ENCODE data around the gene MAFG. TPM values are rescaled to one million over a fixed set of nuclear protein-coding genes. Genes with fewer than 3 reads are reported as not detected.
"Not testable (repeated sequence)": the region's sequence is repeated elsewhere in the genome, so short reads cannot be mapped to it uniquely, and the experiment has no call there.

MAFG gene
- total and polyA plus RNA-seq, 2 experiments from 2014 or later: 21.3 to 28.5 TPM

DNA sequence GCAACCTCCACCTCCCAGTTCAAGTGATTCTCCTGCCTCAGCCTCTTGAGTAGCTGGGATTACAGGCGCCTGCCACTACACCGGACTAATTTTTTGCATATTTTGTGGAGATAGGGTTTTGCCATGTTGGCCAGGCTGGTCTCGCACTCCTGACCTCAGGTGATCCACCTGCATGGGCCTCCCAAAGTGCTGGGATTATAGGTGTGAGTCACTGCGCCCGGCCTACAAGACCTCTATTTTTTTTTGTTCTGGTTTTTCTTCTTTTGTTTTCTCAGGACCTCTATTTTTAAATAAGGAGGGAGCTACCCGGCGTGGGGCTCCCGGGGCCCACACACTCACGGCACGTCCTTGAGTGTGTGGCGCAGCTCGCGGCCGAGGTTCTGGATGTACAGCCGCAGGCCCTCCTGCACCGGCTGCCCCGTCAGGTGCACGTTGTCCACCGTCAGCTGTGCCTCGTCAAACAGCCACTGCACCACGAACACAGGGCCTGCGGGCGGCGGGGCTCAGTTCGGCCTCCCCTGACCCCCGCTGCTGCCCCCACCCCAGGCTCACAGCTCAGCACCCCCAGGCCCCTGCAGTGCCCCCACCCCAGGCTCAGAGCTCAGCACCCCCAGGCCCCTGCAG is 27.6 kb upstream of the MAFG start:
- Histone ChIP-seq H3K4me1 (ENCODE audit: insufficient read depth) (peaks cover 7% of the 10 kb centered on the region), H3K36me3 (replicated peaks; ENCODE audit: insufficient read depth, low read depth) (no peaks in the 10 kb centered on the region), H3K27ac (no peak overlapping the region), H3K4me3 (no peak overlapping the region), H2AFZ (no peak overlapping the region), H3K9me2 (replicated peaks; ENCODE audit: insufficient read depth) (no peaks in the 10 kb centered on the region), H3K79me2 (no peaks in the 10 kb centered on the region), H4K20me1 (ENCODE audit: insufficient read depth, poor library complexity, severe bottlenecking) (no peaks in the 10 kb centered on the region), H3K27me3 (peaks cover 24% of the 10 kb centered on the region), H3K9me3 (ENCODE audit: low read depth) (no peaks in the 10 kb centered on the region), H3K4me2 (no peak overlapping the region)
- DNase-seq (ENCODE audit: low spot score): no peak
- TF ChIP-seq EZH2 (IDR thresholded peaks at IDR 0.05; ENCODE audit: borderline replicate concordance) (no peak), EZH2phosphoT487 (IDR thresholded peaks at IDR 0.05; ENCODE audit: low read depth, severe bottlenecking, unreplicated experiment) (no peak)
- TF ChIP-seq, protein P1, sequence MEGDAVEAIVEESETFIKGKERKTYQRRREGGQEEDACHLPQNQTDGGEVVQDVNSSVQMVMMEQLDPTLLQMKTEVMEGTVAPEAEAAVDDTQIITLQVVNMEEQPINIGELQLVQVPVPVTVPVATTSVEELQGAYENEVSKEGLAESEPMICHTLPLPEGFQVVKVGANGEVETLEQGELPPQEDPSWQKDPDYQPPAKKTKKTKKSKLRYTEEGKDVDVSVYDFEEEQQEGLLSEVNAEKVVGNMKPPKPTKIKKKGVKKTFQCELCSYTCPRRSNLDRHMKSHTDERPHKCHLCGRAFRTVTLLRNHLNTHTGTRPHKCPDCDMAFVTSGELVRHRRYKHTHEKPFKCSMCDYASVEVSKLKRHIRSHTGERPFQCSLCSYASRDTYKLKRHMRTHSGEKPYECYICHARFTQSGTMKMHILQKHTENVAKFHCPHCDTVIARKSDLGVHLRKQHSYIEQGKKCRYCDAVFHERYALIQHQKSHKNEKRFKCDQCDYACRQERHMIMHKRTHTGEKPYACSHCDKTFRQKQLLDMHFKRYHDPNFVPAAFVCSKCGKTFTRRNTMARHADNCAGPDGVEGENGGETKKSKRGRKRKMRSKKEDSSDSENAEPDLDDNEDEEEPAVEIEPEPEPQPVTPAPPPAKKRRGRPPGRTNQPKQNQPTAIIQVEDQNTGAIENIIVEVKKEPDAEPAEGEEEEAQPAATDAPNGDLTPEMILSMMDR (IDR thresholded peaks at IDR 0.05; ENCODE audit: poor library complexity): no peak
- 87% methylated on average over 17 of the region's 26 CpGs for WGBS (ENCODE audit: low lambda C conversion rate, missing lambda C conversion rate)

DNA sequence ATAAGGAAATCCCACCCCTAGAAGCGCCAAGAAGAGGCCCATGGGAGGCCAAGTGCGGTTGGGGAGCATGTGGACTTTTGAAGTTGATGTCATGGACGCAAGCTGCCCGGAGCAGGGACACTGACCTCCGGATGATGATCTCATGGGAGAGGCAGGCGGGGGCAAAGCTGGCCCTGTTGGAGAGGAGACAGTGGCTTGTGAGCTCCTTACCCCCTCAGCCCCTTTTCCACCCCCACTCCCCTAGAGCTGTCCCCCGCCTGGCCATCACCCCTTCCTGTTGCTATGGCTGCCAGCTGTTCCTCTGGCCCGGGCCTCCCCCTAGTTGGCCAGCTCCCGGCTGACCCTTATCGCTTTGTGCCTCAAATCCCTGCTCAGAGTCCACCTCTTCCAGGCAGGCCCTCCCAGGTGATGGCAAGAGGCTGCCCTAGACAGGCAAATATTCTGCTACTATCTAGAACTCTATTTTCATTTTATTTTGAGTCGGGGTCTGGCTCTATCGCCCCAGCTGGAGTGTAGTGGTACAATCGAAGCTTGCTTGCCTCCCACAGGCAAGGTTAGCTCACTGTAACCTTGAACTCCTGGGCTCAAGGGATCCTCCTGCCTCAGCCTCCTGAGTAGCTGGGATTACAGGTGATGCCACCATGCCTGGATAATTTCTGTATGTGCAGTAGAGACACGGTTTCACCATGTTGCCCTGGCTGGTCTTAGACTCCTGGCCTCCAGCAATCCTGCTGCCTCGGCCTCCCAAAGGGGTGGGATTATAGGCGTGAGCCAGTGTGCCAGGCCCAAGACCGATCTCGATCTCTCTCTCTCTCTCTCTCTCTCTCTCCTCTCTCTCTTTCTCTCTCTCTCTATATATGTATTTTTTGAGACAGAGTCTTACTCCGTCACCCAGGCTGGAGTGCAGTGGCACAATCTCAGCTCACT is 26.9 kb upstream of the MAFG start:
- WGBS (ENCODE audit: low lambda C conversion rate, missing lambda C conversion rate): 86% methylated on average over 19 of the region's 19 CpGs
- TF ChIP-seq, protein P1 (IDR thresholded peaks at IDR 0.05; ENCODE audit: poor library complexity): no peak
- TF ChIP-seq EZH2 (IDR thresholded peaks at IDR 0.05; ENCODE audit: borderline replicate concordance): no peak
- no peak for TF ChIP-seq EZH2phosphoT487 (IDR thresholded peaks at IDR 0.05; ENCODE audit: low read depth, severe bottlenecking, unreplicated experiment)
- Histone ChIP-seq H3K4me3 (no peak overlapping the region), H4K20me1 (ENCODE audit: insufficient read depth, poor library complexity, severe bottlenecking) (no peaks in the 10 kb centered on the region), H3K27me3 (peaks cover 19% of the 10 kb centered on the region), H3K79me2 (no peaks in the 10 kb centered on the region), H3K36me3 (replicated peaks; ENCODE audit: insufficient read depth, low read depth) (no peaks in the 10 kb centered on the region), H3K4me1 (ENCODE audit: insufficient read depth) (peaks cover 2% of the 10 kb centered on the region), H3K4me2 (no peak overlapping the region), H3K9me3 (ENCODE audit: low read depth) (no peaks in the 10 kb centered on the region), H3K27ac (no peak overlapping the region), H3K9me2 (replicated peaks; ENCODE audit: insufficient read depth) (no peaks in the 10 kb centered on the region), H2AFZ (no peak overlapping the region)
- DNase-seq (ENCODE audit: low spot score): no peak

DNA sequence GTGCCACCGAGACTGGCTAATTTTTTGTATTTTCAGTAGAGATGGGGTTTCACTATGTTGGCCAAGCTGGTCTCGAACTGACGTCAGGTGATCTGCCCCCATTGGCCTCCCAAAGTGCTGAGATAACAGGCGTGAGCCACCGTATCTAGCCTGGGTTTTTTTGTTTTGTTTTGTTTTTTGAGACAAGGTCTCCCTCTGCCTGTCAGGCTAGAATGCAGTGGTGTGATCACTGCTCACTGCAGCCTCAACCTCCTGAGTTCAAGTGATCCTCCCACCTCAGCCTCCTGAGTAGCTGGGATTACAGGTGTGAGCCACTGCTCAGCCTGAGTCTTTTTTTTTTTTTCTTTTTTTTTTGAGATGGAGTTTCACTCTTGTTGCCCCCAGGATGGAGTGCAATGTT is 25.9 kb upstream of the MAFG start:
- not testable (repeated sequence) for H3K4me2 ChIP-seq; H3K9me2 ChIP-seq (replicated peaks; ENCODE audit: insufficient read depth); H2AFZ ChIP-seq; H3K27me3 ChIP-seq; H3K4me3 ChIP-seq; H3K9me3 ChIP-seq (ENCODE audit: low read depth); H3K79me2 ChIP-seq; DNase-seq (ENCODE audit: low spot score); H3K36me3 ChIP-seq (replicated peaks; ENCODE audit: insufficient read depth, low read depth); H4K20me1 ChIP-seq (ENCODE audit: insufficient read depth, poor library complexity, severe bottlenecking); H3K27ac ChIP-seq; H3K4me1 ChIP-seq (ENCODE audit: insufficient read depth)
- WGBS (ENCODE audit: low lambda C conversion rate, missing lambda C conversion rate): 78% methylated on average over 5 of the region's 5 CpGs

DNA sequence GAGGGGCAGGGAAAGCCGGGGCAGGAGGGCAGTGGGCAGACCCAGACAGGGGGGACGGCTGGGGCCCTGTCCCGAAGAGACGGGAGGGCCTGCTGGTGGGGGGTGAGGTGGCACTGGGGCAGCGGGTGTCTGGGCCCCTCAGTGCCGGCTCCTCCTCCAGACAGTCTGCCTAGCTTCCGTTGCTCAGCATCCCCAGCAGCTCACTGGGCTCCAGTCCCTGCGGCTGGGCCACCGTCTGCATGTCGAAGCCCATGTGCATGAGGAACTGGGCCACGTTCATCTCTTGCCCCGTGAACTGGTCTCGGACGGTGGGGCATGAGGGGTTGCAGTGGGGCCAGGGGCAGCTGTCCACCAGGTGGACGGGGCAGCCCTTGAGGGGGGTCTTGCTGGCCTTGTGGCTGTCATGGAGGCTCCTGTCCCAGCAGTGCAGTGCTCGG is 25.3 kb upstream of the MAFG start:
- no peaks in the 10 kb centered on the region for H3K36me3 ChIP-seq (replicated peaks; ENCODE audit: insufficient read depth, low read depth)
- TF ChIP-seq, protein P1 (IDR thresholded peaks at IDR 0.05; ENCODE audit: poor library complexity): no peak
- TF ChIP-seq EZH2 (IDR thresholded peaks at IDR 0.05; ENCODE audit: borderline replicate concordance): no peak
- no peak for TF ChIP-seq EZH2phosphoT487 (IDR thresholded peaks at IDR 0.05; ENCODE audit: low read depth, severe bottlenecking, unreplicated experiment)
- H3K4me1 ChIP-seq (ENCODE audit: insufficient read depth): no peaks in the 10 kb centered on the region
- no peak overlapping the region for H3K4me3 ChIP-seq
- no peaks in the 10 kb centered on the region for H3K9me2 ChIP-seq (replicated peaks; ENCODE audit: insufficient read depth)
- H3K4me2 ChIP-seq: no peak overlapping the region
- H3K9me3 ChIP-seq (ENCODE audit: low read depth): no peaks in the 10 kb centered on the region
- no peak overlapping the region for H3K27ac ChIP-seq
- H4K20me1 ChIP-seq (ENCODE audit: insufficient read depth, poor library complexity, severe bottlenecking): no peaks in the 10 kb centered on the region
- no peaks in the 10 kb centered on the region for H3K79me2 ChIP-seq
- 89% methylated on average over 14 of the region's 16 CpGs for WGBS (ENCODE audit: low lambda C conversion rate, missing lambda C conversion rate)
- no peak overlapping the region for H2AFZ ChIP-seq
- no peak for DNase-seq (ENCODE audit: low spot score)
- peaks cover 3% of the 10 kb centered on the region for H3K27me3 ChIP-seq

Measured in hepatocyte (in vitro differentiated cells).